ENCODE results near the gene NKX1-2. TPM values are rescaled to one million over a fixed set of nuclear protein-coding genes. Genes with fewer than 3 reads are reported as not detected.
A peak's percentile ranks its signal among the peaks of the same experiment; 100 is the strongest.

The NKX1-2 gene
- total and polyA plus RNA-seq, 10 donors = not detected

DNA sequence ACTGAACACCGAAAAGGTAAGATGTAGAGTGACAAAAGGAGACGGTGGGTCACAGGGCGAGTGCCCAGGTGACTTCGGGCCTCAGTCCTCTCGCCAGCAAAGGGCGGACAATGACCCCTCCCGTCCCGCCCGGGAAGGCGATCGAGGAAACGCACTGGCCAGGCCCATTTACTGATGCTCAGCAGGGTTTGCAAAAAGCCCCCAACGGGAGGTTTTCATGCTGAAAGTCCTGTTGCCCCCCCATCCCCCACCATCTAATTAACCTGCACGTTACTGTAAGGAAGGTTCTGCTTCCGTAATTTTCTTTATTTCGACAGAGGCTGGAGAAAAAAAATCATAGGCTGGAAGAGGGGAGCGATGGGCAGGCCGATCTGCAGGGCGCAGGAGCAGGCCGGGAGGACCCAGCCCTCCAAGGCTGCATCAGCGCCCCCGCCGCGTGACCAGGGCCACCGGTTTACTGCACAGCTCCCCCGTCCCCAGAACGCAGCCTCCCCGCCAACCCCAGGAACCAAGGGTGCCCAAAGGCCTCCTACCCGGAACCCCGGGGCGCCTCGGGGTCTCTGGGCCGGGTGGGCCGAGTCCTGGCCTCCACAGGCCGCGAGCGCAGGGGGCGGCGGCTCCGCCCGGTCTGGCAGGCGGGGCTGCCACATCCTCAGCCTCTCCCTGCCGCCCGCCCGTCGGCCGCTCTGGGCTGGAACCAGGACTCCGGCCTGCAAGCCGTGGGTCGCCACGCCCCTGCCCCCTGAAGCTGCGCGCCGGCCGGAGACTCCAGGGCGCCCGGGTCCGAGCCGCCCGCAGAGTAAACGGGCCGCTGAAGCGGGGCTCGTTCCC lies 31.7 kb downstream of the NKX1-2 start:
- intact Hi-C loops (cut with DNase I; ENCODE audit: low total_unique reads) = no loop called here
- H3K27ac ChIP-seq = peak overlapping the region; percentile 71 to 94 (median 89)
- no peaks in the 10 kb centered on the region for H3K9me3 ChIP-seq
- DNase-seq = peak; percentile 93
- H3K4me3 ChIP-seq = peak overlapping the region; percentile 69 to 93 (median 88)
- no peaks in the 10 kb centered on the region for H3K36me3 ChIP-seq
- 7 to 14% (median 11%) methylated on average over 35 to 64 of the region's 64 CpGs for WGBS, 5 donors
- peaks cover 5 to 54% (median 29%) of the 10 kb centered on the region in 6 donors for H3K4me1 ChIP-seq
- peaks cover 0 to 39% (median 3%) of the 10 kb centered on the region in 7 donors for H3K27me3 ChIP-seq (replicated peaks in 1 of 7)
- TF ChIP-seq POLR2AphosphoS5 (IDR thresholded peaks at IDR 0.05) (no peak), POLR2A (IDR thresholded peaks at IDR 0.05) (no peak)
- TF ChIP-seq, protein P1, sequence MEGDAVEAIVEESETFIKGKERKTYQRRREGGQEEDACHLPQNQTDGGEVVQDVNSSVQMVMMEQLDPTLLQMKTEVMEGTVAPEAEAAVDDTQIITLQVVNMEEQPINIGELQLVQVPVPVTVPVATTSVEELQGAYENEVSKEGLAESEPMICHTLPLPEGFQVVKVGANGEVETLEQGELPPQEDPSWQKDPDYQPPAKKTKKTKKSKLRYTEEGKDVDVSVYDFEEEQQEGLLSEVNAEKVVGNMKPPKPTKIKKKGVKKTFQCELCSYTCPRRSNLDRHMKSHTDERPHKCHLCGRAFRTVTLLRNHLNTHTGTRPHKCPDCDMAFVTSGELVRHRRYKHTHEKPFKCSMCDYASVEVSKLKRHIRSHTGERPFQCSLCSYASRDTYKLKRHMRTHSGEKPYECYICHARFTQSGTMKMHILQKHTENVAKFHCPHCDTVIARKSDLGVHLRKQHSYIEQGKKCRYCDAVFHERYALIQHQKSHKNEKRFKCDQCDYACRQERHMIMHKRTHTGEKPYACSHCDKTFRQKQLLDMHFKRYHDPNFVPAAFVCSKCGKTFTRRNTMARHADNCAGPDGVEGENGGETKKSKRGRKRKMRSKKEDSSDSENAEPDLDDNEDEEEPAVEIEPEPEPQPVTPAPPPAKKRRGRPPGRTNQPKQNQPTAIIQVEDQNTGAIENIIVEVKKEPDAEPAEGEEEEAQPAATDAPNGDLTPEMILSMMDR (IDR thresholded peaks at IDR 0.05 in 8 of 11, conservative IDR thresholded peaks at IDR 0.05 in 3 of 11) = no peak

DNA sequence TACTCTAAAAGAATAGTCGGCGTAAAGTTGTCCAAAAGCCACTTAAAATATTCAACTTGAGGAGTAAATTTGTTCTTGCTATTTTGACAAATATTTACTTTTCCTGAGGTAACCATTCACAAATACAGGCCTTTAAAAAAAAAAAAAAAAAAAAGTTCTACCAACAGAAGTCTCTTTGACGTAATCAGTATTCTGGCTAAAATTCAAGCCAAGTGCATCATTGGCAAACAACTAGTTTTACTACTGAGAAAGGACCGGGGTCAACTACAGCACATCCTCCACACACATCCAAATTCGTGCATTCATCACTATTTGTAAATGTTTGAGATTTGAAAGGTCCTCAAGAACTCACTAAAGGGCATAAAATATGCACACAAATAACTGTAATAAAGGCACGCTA lies 33.1 kb downstream of the NKX1-2 start:
- TF ChIP-seq POLR2AphosphoS5 (IDR thresholded peaks at IDR 0.05) = no peak
- TF ChIP-seq, protein P1 (IDR thresholded peaks at IDR 0.05 in 8 of 11, conservative IDR thresholded peaks at IDR 0.05 in 3 of 11) = no peak
- TF ChIP-seq POLR2A (IDR thresholded peaks at IDR 0.05) = no peak
- no peak for DNase-seq

DNA sequence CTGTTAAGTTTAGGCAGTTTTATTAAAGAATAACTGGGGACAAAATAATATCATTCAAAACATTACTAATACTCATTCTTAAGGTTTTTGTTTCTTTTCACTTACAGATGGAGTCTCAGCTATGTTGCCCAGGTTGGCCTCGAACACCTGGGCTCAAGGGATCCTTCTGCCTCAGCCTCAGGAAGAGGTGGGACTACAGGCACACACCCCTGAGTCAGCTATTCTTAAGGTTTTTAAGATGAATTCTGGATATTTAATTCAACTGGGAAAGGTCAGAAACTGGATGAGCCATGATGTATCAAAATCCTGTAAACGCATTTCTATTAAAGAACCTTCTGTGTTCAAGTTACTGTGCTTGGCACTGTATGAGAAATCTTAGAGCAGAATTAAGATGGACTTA lies 34.6 kb downstream of the NKX1-2 start:
- no peak for DNase-seq
- Histone ChIP-seq H3K4me3 (no peak overlapping the region), H3K36me3 (peaks cover 0 to 23% (median 0%) of the 10 kb centered on the region in 6 donors), H3K27ac (no peak overlapping the region), H3K9me3 (no peaks in the 10 kb centered on the region), H3K4me1 (peaks cover 5 to 54% (median 29%) of the 10 kb centered on the region in 6 donors), H3K27me3 (replicated peaks in 1 of 7) (peaks cover 0 to 10% (median 0%) of the 10 kb centered on the region in 7 donors)
- no peak for TF ChIP-seq POLR2AphosphoS5 (IDR thresholded peaks at IDR 0.05)
- TF ChIP-seq POLR2A (IDR thresholded peaks at IDR 0.05) = no peak
- TF ChIP-seq, protein P1 (IDR thresholded peaks at IDR 0.05 in 8 of 11, conservative IDR thresholded peaks at IDR 0.05 in 3 of 11) = no peak
- intact Hi-C loops (cut with DNase I; ENCODE audit: low total_unique reads) = no loop called here
- 84 to 92% (median 88%) methylated on average over 2 of the region's 2 CpGs for WGBS, 5 donors

More for the DNA sequence above, 33.1 kb downstream of the NKX1-2 start:
- Histone ChIP-seq H3K27me3 (replicated peaks in 1 of 7) (peaks cover 0 to 25% (median 0%) of the 10 kb centered on the region in 7 donors), H3K36me3 (peaks cover 0 to 9% (median 0%) of the 10 kb centered on the region in 6 donors), H3K4me1 (peaks cover 5 to 54% (median 29%) of the 10 kb centered on the region in 6 donors), H3K9me3 (no peaks in the 10 kb centered on the region), H3K4me3 (no peak overlapping the region), H3K27ac (peak overlapping the region in 2 of 8 donors; percentile 11 to 34)
- 77 to 86% (median 86%) methylated on average over 6 of the region's 6 CpGs for WGBS, 5 donors
- intact Hi-C loops (cut with DNase I; ENCODE audit: low total_unique reads) = no loop called here

DNA sequence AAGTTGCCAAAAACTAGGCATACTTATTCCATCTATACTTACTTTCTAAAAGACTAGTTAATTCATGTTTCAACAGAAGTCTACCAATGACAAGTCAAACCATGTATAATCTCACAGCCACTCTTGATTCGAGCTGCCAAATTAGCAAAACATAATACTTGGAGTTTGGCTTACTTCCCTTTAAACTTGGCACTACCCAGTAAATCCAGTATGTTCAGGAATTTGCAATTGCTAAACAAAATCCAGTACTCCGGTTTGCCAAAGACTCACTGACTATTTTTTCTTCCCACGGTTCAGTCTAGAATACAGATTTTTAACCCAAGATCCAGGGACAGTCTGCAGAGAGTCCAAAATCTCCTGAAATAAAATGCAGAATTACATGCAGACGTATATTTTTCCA lies 35.8 kb downstream of the NKX1-2 start:
- peaks cover 5 to 47% (median 25%) of the 10 kb centered on the region in 6 donors for H3K4me1 ChIP-seq
- no peak overlapping the region for H3K27ac ChIP-seq
- 73 to 85% (median 78%) methylated on average over 4 of the region's 4 CpGs for WGBS, 5 donors
- no peak for DNase-seq
- intact Hi-C loops (cut with DNase I; ENCODE audit: low total_unique reads) = no loop called here
- no peaks in the 10 kb centered on the region for H3K9me3 ChIP-seq
- no peak overlapping the region for H3K4me3 ChIP-seq
- TF ChIP-seq, protein P1 (IDR thresholded peaks at IDR 0.05 in 8 of 11, conservative IDR thresholded peaks at IDR 0.05 in 3 of 11) = no peak
- TF ChIP-seq POLR2A (IDR thresholded peaks at IDR 0.05) = no peak
- TF ChIP-seq POLR2AphosphoS5 (IDR thresholded peaks at IDR 0.05) = no peak
- H3K27me3 ChIP-seq (replicated peaks in 1 of 7) = peaks cover 0 to under 1% (median 0%) of the 10 kb centered on the region in 7 donors
- H3K36me3 ChIP-seq = peaks cover 0 to 30% (median 3%) of the 10 kb centered on the region in 6 donors

All from spleen (tissue), 11 donors.